ENCODE measurements around the gene PIK3CG. TPM values are rescaled to one million over a fixed set of nuclear protein-coding genes. Genes with fewer than 3 reads are reported as not detected.
A peak's percentile ranks its signal among the peaks of the same experiment; 100 is the strongest.

The PIK3CG gene
- total and polyA plus RNA-seq, 2 donors (not counting 1 experiment from before 2014, with no cell fraction given) = 13.3 to 44.8 TPM

GRCh38 chr7:106871793-106872571, 6.9 kb downstream of the PIK3CG start:
- POLR2A ChIA-PET = interaction anchor here (1.2 kb wide), 1 partner anchor 297 kb away, joined by 8 read pairs; the partner anchor contains the start of gene HBP1

More at GRCh38 chr7:106871793-106872571, 6.9 kb downstream of the PIK3CG start:
- H3K36me3 ChIP-seq (replicated peaks in 1 of 2; ENCODE audit: control extremely low read depth in 1 of 2, control insufficient read depth in 1 of 2, extremely low read depth in 1 of 2, insufficient read depth in 2 of 2, low read length in 1 of 2) = peaks cover 0 to 73% of the 10 kb centered on the region in 2 experiments
- peaks cover 52 to 54% of the 10 kb centered on the region in 2 donors for H3K4me1 ChIP-seq (ENCODE audit: control insufficient read depth in 2 of 2, insufficient read depth in 2 of 2, low read length in 2 of 2)
- ATAC-seq (ENCODE audit: low read depth) (peak; percentile 39), DNase-seq (peak; percentile 41)
- peaks cover 2% of the 10 kb centered on the region for H3K9me3 Mint-ChIP-seq (ENCODE audit: insufficient read depth)
- WGBS (ENCODE audit: insufficient coverage) = 48% methylated on average over 2 of the region's 6 CpGs
- H3K27me3 Mint-ChIP-seq = no peaks in the 10 kb centered on the region
- H3K27ac Mint-ChIP-seq = peak overlapping the region; percentile 76
- H3K27me3 ChIP-seq (replicated peaks in 1 of 4; ENCODE audit: control extremely low read depth in 1 of 4, control insufficient read depth in 3 of 4, insufficient read depth in 4 of 4, low read length in 3 of 4) = no peaks in the 10 kb centered on the region
- peaks cover 5% of the 10 kb centered on the region for H4K20me1 ChIP-seq (ENCODE audit: control insufficient read depth, insufficient read depth, low read length, poor library complexity, severe bottlenecking)
- no peak overlapping the region for H2AFZ ChIP-seq (ENCODE audit: insufficient read depth, low read depth, low read length, poor library complexity, severe bottlenecking)
- peak overlapping the region; percentile 65 for H3K4me2 ChIP-seq (replicated peaks; ENCODE audit: low read depth, low read length, poor library complexity, severe bottlenecking)
- CTCF ChIA-PET = interaction anchor here (1.4 to 1.9 kb wide), 5 partner anchors 79 to 297 kb away, joined by 4 to 8 read pairs (median 4); partner anchors contain the start of gene HBP1
- H3K79me2 ChIP-seq (ENCODE audit: control insufficient read depth, insufficient read depth, low read length) = peaks cover 88% of the 10 kb centered on the region
- TF ChIP-seq EZH2 (IDR thresholded peaks at IDR 0.05; ENCODE audit: borderline replicate concordance, insufficient read depth, low read depth, low read length, poor library complexity, severe bottlenecking) (no peak), CTCF (IDR thresholded peaks at IDR 0.05) (no peak)
- peak overlapping the region; percentile 34 for H3K9ac ChIP-seq (ENCODE audit: low read length)
- H3K9me3 ChIP-seq (ENCODE audit: control extremely low read depth in 1 of 3, control insufficient read depth in 2 of 3, insufficient read depth in 1 of 3, low read length in 2 of 3) = peaks cover 0 to 13% (median 0%) of the 10 kb centered on the region in 3 donors
- peak overlapping the region in 3 of 5 experiments; percentile 11 to 37 (median 27) for H3K4me3 ChIP-seq (ENCODE audit: control extremely low read depth in 1 of 5, extremely low read depth in 1 of 5, insufficient read depth in 1 of 5, low read depth in 2 of 5, low read length in 4 of 5)
- intact Hi-C loops (cut with micrococcal nuclease) = loop anchor here (2.0 to 5.0 kb wide), 2 partner anchors 40 to 79 kb away; no protein-coding TSS in a partner anchor
- H3K4me3 Mint-ChIP-seq = peak overlapping the region; percentile 73
- H3K4me1 Mint-ChIP-seq = peaks cover 69% of the 10 kb centered on the region
- H3K27ac ChIP-seq (ENCODE audit: low read length in 2 of 2) = peak overlapping the region; percentile 36 to 64

Data from B cell (primary cell).